Keratinocyte (primary cell): Measurements from ENCODE around the gene SHROOM1. TPM values are rescaled to one million over a fixed set of nuclear protein-coding genes. Genes with fewer than 3 reads are reported as not detected.

Source experiments
- DNase-seq: peaks from one replicate; pipeline ENCODE4 v3.0.0-alpha.2; 2011; ENCODE audit warnings: low read depth, missing footprints, low spot score
- FAIRE-seq: peaks from 2 replicates; lab custom pipeline; 2011; peaks lifted over from hg19 to GRCh38; lab: Jason Lieb, UNC
- H2AFZ ChIP-seq: 2 replicates; pipeline ENCODE4 v1.6.0; 2012; ENCODE audit warnings: low read length, control low read depth, inconsistent platforms; ENCODE audit not compliant: control insufficient read depth
- H3K27ac ChIP-seq: 2 replicates; pipeline ENCODE4 v1.5.1; 2011; ENCODE audit warnings: low read length; ENCODE audit not compliant: control insufficient read depth, insufficient read depth
- H3K27me3 ChIP-seq: 3 replicates; pipeline ENCODE4 v1.6.0; 2011; ENCODE audit warnings: low read length; ENCODE audit not compliant: control insufficient read depth, insufficient read depth; ENCODE audit errors: extremely low read depth
- H3K36me3 ChIP-seq, 2 experiments: 2 replicates in 1 of 2; 3 replicates in 1 of 2; pipeline ENCODE4 v1.5.1; 2011; ENCODE audit warnings: low read length in 2 of 2, mild to moderate bottlenecking in 1 of 2; ENCODE audit not compliant: control insufficient read depth in 2 of 2, insufficient read depth in 2 of 2; ENCODE audit errors: extremely low read depth in 1 of 2
- H3K4me1 ChIP-seq: 3 replicates; pipeline ENCODE4 v1.5.1; 2011; ENCODE audit warnings: low read length; ENCODE audit not compliant: control insufficient read depth, insufficient read depth; ENCODE audit errors: extremely low read depth
- H3K4me2 ChIP-seq: 3 replicates; pipeline ENCODE4 v1.6.0; 2011; ENCODE audit warnings: low read depth, low read length; ENCODE audit not compliant: control insufficient read depth, insufficient read depth; ENCODE audit errors: extremely low read depth
- H3K4me3 ChIP-seq, 3 experiments: fragments of 200-600 bp in 1 of 3; sonication (generic) in 1 of 3; 2 replicates in 2 of 3; 3 replicates in 1 of 3; pipeline ENCODE4 v1.5.1; 2011 to 2016; ENCODE audit warnings: low read length in 3 of 3, mild to moderate bottlenecking in 3 of 3, control low read depth in 2 of 3, inconsistent platforms in 1 of 3, low read depth in 1 of 3, mixed read lengths in 1 of 3, mixed run types in 1 of 3, moderate library complexity in 1 of 3; ENCODE audit not compliant: control insufficient read depth in 2 of 3, insufficient read depth in 2 of 3; ENCODE audit errors: extremely low read depth in 1 of 3
- H3K79me2 ChIP-seq: 2 replicates; pipeline ENCODE4 v1.6.0; 2012; ENCODE audit warnings: low read length; ENCODE audit not compliant: control insufficient read depth, insufficient read depth
- H3K9ac ChIP-seq: 3 replicates; pipeline ENCODE4 v1.6.0; 2011; ENCODE audit warnings: low read length; ENCODE audit not compliant: control insufficient read depth, insufficient read depth; ENCODE audit errors: extremely low read depth
- H3K9me1 ChIP-seq: 3 replicates; pipeline ENCODE4 v1.6.0; 2011; ENCODE audit warnings: low read length; ENCODE audit not compliant: control insufficient read depth, insufficient read depth; ENCODE audit errors: extremely low read depth
- H3K9me3 ChIP-seq: 2 replicates; pipeline ENCODE4 v1.5.1; 2012; ENCODE audit warnings: low read depth, low read length; ENCODE audit not compliant: control insufficient read depth
- H4K20me1 ChIP-seq: 3 replicates; pipeline ENCODE4 v1.6.0; 2011; ENCODE audit warnings: low read length; ENCODE audit not compliant: control insufficient read depth, insufficient read depth; ENCODE audit errors: extremely low read depth
- CTCF ChIP-seq, 3 experiments: IDR thresholded peaks in 1 of 3; conservative IDR thresholded peaks in 1 of 3; optimal IDR thresholded peaks in 1 of 3; 2 replicates in 2 of 3; 3 replicates in 1 of 3; pipeline versions ENCODE3 to v1.5.1; 2011; ENCODE audit warnings: low read length in 3 of 3, mild to moderate bottlenecking in 3 of 3, moderate library complexity in 2 of 3, control low read depth in 1 of 3, inconsistent platforms in 1 of 3; ENCODE audit not compliant: insufficient read depth in 2 of 3; ENCODE audit errors: extremely low read depth in 1 of 3
- EZH2 ChIP-seq: IDR thresholded peaks from one replicate; pipeline ENCODE4 v1.6.1; 2012; ENCODE audit warnings: inconsistent platforms, mild to moderate bottlenecking, low read length, moderate library complexity
- dilution Hi-C: fragments of 300-500 bp; cut with MboI; formaldehyde crosslinking; loops from one replicate; pipeline ENCODE4 v1.7.0; 2020; ENCODE audit warnings: low sequenced_read_pairs; ENCODE audit not compliant: extremely low pct_ligation_motif_present
- polyA plus RNA-seq, 5 experiments: library from polyadenylated mRNA; depleted of rRNA in 3 of 5; stranded (reverse) in 3 of 5; stranded (forward) in 1 of 5; unstranded in 1 of 5; fragments of >200 nt; gene quantifications; 1 replicate in 1 of 5; 2 replicates in 3 of 5; 3 replicates in 1 of 5; pipeline versions ENCODE4 v1.2.1 to v1.2.3, GENCODE V29; 2011 to 2012; ENCODE audit warnings: missing spikeins in 2 of 5, low read depth in 1 of 5, low replicate concordance in 1 of 5

The SHROOM1 gene
- polyA plus RNA-seq, 1 donor (not counting 4 experiments of a cell fraction or from before 2014, with no cell fraction given) = 0.25 TPM

GRCh38 chr5:132821791-132822190, 8.7 kb downstream of the SHROOM1 start:
- H3K4me3 ChIP-seq = no peak overlapping the region
- no peaks in the 10 kb centered on the region for H3K9me1 ChIP-seq
- dilution Hi-C loops = no loop called here
- DNase-seq = no peak
- FAIRE-seq = no peak
- no peak overlapping the region for H3K4me2 ChIP-seq
- H3K4me1 ChIP-seq = no peaks in the 10 kb centered on the region
- H3K79me2 ChIP-seq = no peaks in the 10 kb centered on the region
- no peak overlapping the region for H3K27ac ChIP-seq
- H4K20me1 ChIP-seq = no peaks in the 10 kb centered on the region
- no peak overlapping the region for H2AFZ ChIP-seq
- no peak overlapping the region for H3K9ac ChIP-seq
- peaks cover 32% of the 10 kb centered on the region for H3K27me3 ChIP-seq
- TF ChIP-seq CTCF (optimal IDR thresholded peaks at IDR 0.05 in 1 of 3, IDR thresholded peaks at IDR 0.05 in 1 of 3, conservative IDR thresholded peaks at IDR 0.05 in 1 of 3; ENCODE audit: extremely low read depth in 1 of 3, insufficient read depth in 2 of 3, low read length in 3 of 3) = no peak
- TF ChIP-seq EZH2 = no peak
- no peaks in the 10 kb centered on the region for H3K9me3 ChIP-seq
- H3K36me3 ChIP-seq = no peaks in the 10 kb centered on the region

- Histone ChIP-seq H3K79me2 (no peaks in the 10 kb centered on the region), H3K9me1 (no peaks in the 10 kb centered on the region), H3K27me3 (peaks cover 28% of the 10 kb centered on the region), H3K4me2 (no peak overlapping the region), H3K9me3 (no peaks in the 10 kb centered on the region), H3K36me3 (no peaks in the 10 kb centered on the region), H3K4me3 (no peak overlapping the region), H3K27ac (no peak overlapping the region), H3K4me1 (no peaks in the 10 kb centered on the region), H2AFZ (no peak overlapping the region), H4K20me1 (no peaks in the 10 kb centered on the region), H3K9ac (no peak overlapping the region)
- no peak for FAIRE-seq
- no peak for DNase-seq
- no peak for TF ChIP-seq CTCF (optimal IDR thresholded peaks at IDR 0.05 in 1 of 3, IDR thresholded peaks at IDR 0.05 in 1 of 3, conservative IDR thresholded peaks at IDR 0.05 in 1 of 3; ENCODE audit: extremely low read depth in 1 of 3, insufficient read depth in 2 of 3, low read length in 3 of 3)
- TF ChIP-seq EZH2 = no peak
- dilution Hi-C loops = no loop called here
Observed at GRCh38 chr5:132821350-132821749, 9.1 kb downstream of the SHROOM1 start.
